GDM1 (cell line): ENCODE data around the gene GAK.

Source experiments
- DNase-seq: peaks from one replicate; lab custom pipeline; 2025; lab: John Stamatoyannopoulos, UW

GAK gene

DNA sequence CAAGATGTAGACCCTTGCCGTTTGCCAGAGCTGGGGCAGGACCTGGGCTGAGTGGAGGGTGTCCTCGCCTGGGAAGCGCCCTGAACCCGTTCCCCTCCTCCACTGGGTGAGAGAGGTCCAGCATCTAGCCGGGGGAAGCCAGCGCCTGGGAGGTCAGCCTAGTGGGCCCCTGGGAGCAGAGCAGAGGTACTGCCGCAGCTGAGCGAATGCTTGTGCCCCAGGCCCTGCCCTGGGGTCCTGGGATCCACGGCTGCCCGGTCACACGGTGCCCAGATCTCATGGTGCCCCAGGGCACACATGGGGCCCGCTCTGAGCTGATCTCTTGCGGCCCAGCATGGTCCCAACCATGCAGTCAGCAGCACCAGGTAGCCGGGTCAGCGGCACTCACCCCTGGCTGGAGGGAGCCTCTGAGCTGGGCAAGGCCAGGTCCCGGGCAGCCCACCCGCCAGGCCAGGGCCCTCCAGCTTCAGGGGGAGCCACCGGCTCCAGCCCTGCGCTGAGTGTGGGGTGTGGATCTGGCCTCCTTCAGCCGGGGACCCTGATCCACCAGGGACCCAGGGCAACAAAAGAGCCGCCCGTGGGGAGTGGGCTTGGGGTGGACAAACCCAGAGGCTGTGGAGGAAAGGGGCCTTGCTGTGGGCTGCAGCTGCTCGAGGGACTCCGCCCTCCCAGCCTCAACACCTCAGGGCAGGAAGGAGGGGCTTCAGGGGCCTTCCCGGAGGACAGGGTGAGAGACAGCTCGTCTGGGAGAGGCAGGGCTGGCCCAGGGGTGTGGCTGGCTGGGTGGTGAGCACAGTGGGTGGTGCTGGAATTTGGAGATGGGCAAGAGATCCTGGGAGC lies 102.1 kb downstream of the GAK start:
- DNase-seq = no peak

DNA sequence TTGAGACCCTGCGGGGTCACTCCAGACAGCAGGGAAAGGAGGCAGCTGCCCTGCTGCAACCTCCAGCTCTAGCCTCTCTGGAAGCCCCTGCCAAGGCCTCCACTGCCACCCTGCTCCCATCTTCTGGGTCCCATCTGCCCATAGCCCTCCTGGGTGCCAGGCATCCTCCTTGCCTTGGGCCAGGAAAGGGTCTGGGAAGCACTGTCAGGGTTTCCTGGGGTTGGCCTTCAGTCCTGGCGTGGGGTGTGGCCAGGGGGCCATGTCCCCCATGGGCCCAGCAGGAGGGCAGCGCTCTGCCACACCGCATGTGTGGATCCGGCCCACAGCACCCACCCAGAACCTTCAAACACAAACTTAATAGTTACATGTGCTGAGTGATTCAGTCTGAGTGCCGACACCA lies 102.8 kb downstream of the GAK start:
- DNase-seq = no peak

DNA sequence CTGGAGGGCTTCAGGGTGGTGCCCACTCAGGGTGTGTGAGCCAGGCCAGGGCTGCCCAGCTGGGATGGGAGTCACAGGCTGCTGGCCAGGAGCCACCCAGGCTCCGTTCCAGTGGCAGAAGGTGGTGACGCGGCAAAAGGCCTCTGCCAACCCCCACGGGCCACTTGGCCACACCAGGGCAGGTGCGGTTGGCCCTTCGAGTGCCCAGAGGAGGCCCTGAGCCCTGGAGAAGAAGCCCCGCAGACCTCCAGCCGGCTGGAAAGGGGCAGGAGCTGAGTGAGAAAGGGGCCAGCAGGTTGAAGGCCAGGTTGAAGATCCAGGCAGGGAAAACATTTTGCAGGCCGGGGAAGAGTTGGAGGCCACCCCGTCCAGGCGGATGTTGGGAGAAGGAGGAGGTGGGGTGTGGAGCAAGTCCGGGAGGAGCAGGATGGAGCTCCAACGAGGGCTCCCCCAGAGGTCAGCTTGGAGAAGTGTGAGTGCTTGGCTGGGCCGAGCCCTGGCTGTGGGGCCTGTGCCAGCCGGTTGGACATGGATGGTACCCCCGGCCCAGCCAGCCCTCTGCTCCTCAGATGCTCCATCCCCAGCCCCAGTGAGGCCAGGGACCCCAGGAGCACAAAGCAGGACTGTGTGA lies 103.4 kb downstream of the GAK start:
- DNase-seq = no peak

DNA sequence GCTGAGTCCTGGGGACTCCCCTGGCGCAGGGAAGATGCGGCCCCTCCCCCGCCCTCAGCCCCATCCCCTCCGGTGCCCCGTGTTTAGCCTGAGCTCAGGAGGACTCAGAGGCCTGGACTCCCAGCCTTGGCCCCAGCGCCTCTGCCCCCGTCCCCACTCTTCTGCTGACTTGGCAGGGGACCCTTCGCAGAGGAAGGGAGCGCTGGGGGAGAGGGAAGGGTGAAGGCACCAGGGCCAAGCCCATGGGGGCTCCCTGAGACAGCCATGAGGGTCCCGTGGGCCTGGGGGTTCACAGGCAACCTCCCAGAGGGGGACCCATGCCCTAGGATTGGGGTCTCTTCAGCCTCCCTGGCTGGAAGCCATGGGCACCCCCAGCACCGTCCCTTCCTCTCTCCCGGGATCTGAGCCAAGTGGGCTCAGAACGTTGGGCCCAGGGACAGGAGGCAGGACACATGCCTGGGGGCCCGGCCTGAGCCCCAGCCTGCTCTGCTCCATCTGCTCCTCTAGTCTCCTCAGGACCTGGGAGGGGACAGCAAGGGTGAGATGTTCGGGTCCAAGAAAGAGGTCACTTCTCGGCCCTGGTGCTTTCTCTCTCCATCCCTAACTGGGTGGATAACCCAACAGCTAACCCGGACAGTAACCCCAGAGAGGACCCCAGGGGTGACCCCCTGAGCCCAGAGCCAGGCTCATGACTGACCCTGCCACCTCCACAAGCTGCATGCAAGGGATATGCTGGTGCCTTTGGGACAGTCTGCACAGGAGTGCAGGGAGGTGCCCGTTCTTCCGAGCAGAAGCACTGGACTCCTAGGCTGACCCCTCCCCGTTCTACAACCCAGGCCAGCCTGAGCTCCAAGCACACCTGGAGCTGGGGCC lies 104.7 kb downstream of the GAK start:
- DNase-seq = no peak

DNA sequence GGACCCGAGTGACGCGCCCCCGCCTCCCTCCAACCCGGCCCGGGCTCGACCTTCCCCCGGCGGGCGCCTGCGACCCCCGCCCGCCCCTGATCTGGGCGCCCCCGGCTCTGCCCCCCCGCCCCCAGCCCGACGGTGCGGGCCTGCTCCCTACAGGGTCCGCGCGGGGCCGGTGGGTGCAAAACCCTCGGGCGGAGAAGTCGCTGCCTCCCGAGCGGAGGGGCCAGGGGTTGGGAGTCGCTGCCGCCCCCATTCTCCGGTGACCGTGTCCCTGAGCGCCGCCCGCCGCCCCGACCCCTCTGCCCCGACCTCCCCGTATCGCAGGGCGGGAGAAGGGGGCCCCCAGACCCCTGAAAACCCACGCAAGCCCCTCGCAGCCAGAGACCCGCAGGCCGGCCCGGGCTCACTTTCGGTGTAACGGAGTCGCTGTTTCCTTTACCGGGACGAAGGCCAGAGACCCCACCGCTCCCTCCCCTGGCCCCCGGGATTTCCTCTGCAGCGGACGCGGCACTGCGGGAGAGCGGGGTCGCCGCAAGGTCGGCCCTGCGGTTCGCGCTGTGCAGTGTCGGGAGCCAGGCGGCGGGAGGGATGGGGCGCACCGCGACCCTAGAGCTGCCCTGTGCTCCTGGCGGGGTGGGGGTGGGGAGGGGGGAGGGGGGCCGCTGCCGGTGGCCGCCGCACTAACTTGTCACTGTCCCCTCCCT lies 105.5 kb downstream of the GAK start:
- DNase-seq = no peak

DNA sequence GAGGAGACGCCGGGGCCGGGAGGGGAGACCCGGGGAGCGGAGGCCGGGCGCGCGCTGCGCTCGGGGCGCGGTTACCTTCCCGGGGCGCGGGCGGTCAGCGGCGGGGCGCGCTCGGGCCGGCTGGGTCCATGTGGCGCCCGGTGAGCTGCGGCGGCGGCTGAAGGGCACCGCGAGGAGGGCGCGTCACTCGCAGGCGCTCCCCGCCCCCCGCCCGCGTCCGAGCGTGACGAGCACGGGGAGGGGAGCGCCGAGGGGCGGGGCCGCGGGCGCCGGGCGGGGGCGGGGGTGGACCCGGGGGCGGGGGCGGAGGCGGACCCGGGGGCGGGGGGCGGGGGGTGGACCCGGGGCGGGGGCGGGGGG lies 106.2 kb downstream of the GAK start, which contains the start of gene CPLX1:
CPLX1 (minus strand) TSS at position 159 of the 360 bp plus-strand sequence. CDS start 1,607 bp downstream, outside the sequence.
- DNase-seq = no peak

DNA sequence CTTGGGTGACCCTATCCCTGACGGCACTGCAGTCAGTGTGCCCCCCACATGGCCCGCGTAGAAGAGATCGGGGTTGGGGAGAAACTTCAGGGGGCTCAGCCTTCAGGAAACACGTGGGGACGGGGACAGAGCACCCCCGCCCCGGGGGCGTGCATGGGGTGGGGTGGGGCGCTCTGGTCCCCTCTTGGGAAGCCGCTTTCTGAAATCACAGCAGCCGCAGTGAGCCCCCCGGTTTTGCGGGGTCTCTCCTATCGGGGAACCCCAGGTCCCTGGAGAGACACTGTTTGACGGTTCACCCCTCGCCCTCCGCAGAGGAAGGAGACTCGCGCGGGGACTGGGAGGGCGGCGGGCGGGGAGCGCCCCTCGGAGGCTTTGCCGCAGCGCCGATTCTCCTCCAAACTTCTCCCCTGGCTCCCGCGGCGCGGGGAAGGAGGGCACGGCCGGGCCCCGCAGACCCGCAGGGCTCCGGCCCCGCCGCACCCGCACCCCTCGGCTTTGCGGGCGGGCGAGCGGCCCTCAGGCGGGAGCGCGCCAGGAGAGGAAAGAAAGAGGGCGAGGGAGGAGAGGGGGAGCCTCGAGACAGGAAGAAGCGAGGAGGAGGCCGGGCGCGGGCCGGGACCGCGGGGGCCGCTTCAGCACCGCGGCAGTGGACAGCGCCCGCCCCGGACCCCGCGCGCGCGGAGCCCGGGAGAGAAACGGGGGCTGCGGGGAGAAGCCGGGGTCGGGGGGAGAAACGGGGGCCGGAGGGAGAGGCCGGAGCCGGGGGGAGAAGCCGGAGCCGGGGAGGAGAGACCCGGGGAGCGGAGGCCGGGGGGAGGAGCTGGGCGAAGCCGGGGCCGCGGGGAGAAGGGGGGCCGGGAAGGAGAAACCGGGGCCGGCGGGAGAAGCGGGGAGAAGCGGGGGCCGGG lies 106.8 kb downstream of the GAK start:
- DNase-seq = no peak

DNA sequence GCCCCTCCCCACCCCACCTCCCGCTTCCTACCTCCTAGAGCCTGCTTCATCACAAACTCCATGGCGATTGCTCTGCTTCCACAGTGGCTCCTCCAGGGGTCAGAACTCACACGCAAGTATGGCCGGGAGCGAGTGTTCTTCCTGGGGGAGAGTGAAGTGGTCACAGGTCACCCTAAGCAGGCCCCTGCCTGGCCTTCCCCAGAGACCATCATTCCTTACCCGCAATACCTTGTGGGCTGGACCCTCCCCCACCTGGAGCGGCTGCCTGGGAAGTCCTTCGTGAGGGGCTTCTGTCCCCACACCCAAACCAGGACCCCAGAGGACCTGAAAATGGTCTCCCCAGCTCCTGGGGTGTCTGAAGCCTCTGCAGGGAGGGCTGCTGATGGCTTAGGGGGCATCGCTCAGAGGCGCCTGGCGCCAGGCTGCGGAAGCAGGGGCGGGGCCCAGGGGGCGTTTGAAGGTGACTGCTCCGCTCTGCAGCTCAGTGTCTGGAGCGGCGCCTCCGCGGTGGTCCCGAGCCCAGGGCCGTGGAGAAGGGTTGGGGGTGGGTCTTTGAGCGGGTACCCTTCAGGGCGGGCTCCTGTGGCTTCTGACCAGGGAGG lies 107.6 kb downstream of the GAK start:
- DNase-seq = no peak

DNA sequence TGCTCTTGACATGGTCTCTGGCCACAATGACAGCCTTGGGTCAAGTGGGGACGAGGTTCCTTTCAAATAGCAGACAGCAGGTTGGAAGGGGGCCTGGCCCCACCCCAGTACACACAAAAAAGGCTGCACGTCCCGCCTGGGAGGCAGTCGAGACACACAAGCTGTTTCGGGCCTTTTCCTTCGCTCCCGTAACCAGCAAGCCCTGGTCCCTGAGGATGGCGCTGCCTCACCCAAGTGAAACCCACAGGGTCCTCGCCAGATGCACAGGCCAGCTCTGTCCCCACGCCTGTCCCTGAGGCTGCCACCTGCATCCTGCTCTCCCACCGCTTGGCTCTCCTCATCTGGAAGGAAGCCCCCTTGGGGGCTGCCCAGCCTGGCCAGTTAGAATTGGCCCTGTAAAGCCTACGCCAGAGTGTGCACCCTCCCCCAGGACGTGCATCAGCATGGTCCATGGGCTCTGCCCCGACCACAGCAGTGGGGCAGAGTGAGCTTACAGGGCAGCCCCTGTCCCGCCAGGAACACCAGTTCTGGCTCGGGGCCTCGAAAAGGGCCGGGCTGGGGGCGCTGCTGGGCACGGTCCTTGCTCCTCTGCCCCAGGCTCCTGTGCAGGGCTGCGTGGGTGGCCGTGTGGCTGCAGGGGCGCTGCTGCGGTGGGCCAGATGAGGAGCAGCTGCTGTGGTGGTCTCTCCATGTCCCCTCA lies 108.2 kb downstream of the GAK start:
- no peak for DNase-seq

DNA sequence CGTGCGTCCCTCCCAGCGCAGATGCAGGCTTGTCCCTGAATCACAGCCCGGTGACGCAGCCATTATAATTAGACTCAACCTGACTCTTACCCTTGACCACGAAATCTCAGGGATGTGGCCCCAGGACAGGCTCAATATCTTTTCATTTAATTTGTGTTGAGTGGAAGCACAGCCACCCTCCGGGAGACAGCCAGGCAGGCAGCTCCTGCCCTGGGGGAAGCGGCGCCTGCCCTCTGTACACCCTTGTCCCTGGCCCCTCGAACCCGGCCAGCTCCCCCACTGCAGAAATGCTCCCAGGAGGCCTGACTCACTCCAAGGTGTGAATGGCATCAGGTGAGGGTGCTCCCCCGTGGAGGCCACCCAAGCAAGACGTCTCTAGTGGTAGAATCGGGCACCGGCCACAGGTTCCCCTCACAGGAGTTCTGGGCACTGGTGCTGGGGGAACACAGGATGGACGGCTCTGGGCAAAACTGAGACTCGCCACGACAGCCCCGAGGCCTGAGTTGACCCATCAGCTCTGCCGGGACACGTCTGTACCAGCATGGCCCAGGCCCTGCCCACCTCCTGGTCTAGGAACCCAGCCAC lies 108.8 kb downstream of the GAK start:
- no peak for DNase-seq

DNA sequence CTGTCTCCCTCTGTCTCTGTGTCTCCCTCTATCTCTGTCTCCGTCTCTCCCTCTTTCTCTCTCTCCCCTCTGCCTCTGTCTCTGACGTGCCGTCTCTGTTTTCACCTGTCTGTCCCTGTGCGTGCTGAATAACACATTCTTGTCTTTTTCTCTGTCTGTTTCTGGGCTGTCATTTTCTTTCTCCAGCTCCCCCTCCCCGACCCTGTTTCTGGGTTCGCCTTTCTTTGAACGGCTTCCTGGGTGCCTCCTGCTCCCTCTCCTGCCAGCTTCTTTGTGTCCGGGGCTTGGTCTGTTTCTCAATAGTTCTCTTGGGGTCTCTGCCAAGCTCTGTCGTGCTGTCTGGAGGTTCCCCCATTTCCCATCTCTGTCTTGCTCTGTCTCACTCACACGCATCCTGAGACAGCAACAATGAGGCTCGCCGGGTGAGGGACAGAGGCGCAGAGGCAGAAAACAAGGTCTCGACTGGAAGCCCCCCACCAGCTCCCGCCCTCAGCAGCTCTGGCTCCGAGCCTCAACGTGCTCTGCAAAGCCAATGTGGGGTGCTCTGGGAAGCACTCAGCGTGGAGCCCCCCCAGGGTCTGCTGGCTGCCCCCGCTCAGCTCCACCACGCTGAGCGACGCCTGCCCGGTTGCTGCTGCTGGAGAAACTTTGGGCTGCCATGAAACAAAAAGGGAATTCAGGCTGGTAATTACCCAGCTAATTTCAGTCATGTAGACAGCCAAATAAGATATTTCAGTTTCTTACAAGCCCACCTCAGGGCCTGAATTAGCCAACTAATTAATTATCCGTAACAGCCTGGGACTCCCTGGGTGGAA lies 109.5 kb downstream of the GAK start:
- DNase-seq = no peak

DNA sequence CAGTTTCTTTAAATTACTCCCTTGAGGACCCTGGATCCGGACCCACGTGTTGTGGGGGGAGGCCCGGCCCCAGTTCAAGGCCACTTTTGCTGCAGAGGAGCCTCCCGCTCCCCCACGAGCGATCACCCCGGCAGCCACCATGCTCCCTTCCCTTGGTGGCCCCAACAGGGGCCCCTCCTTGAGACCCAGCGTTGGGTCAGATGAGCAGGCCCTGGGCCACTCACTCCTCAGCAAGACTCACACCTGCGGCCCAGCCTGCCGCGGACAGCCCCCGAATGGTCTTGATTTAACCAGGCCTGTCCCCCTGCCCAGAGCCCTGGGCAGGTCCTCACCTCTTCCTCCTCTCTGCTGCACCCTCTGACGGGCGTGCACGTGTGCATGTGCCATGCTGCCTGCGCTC lies 110.5 kb downstream of the GAK start:
- no peak for DNase-seq

DNA sequence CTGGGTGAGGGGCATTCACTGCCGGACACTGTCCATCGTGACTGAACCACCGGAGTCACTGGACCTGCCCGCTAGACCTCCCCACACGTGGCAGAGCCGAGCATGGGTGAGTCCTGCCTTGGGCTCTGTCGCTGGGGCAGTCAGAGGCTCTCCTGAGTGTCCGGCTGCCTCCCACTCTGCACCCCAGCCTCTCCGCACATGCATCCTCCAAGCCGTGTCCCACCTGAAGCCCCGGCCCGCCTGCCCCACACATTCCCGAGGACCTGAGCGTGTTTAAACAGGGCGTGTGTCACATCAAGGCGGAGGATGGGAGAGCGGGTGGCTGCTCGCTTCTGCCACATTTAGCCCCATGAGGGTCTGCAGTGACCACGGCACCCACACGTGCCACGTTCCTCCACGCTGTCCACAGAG lies 110.9 kb downstream of the GAK start:
- DNase-seq = no peak

DNA sequence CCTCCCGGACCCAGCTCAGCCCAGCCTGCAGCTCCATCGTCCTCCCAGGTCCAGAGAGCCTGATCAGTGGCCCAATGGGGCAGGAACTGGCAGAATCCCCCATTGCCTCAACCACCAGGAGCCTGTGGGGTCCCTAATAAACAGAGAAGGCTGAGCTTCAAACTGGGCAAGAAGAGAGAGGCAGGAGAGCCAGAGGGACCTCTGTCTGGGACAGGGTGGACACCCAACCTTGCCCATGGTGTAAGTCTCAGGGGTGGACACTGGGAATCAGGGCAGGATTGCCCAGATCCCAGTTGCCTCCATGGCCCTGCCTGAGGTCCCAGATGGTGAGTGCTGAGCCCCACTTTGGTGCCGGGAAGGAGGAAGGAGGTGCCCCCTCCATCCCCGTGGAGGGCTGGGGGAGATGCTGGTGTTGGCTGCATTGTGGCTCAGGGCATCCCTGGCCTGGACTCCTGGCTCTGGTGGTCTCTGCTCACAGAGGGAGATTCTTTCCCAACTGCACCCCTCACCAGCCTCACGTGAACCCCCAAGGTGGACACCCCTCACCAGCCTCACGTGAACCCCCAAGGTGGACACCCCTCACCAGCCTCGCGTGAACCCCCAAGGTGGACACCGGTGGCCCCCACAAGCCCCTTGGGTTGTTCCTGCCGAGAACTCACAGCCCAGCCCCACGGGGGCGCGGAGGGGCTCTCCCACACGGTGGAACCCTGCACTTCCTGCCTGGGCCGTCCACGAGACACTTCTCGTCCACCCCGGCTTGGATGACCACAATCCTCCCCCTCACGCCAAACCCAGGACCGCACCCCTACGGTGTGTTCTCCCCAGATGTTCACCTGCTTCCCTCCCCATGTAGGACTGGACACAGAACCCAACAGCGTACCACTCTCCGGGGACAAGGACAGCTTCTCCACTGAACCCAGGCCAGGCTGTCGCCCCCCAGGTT lies 111.6 kb downstream of the GAK start:
- no peak for DNase-seq

DNA sequence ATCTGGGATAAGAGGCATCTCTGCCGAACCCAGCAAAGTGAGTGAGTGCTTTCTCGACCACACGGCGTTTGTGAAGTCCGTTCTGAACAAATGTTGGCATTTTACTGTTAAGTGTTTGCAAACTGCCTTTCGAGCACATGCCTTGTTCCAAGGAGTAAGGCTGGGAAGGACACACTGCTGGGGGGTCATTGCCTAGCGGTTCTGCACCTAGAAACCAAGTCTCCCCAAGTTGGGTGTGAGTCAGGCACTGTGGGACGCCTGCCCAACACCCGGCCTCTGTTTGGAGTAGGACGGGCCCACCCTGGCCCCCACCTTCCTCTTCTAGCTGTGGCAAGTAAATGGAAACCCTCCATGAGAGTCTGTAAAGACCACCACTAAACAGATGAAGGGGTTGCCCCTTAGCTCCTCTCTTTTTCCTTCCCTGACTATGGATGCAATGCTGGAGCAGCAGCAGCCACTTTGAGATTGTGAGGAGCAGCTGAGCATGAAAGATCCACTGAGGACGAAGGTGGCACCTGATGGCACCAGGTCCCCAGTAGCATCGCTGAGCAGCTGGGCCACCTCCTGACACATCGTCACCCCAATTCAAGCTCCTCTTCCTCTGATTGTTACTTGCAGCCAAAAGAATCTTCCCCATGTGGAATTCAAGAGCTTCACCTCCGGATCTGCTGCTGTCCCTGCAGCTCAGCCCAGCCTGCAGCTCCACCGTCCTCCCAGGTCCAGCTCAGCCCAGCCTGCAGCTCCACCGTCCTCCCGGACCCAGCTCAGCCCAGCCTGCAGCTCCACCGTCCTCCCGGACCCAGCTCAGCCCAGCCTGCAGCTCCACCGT lies 112.5 kb downstream of the GAK start:
- DNase-seq = no peak

DNA sequence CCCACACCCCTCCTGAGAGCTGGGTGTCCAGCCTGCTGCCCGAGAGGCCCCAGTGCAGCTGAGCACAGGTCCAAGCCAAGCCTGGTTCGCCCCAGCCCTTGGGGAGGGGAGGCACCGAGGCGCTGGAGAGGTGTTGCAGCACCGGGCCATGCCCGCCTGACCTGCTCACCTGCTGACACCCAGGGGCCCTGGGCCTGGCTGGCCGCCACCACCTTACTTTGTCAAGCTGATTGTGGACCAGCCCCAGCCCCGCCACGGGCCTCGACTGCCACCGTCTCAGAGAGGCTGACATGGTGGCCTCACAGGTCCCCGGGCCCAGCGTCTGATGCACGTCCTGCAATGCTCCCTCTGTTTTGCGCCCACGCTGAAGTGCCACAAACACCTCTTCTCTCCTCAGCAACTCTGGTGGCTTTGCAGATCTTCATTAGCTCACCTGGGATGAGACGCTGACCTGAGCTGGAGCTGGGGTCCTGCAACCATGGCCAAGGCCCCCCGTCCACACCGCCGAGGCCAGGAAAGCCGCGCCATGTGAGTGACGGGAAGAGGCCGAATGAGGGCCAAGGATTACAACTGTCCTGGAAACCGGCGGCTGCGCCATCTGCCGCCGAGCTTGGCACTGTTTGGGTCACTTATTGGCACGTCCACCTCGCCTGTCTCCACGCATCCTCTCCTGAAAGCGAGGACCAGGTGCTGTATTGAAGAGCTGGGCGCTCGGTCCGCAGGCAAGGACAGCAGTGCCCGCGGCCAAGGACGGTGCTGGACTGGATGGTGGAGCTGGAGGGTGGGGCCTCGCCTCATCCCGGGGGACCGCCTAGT lies 113.8 kb downstream of the GAK start:
- DNase-seq = no peak
